GM19397 (cell line): ENCODE results near the gene TBL1X.

Experiments
- ATAC-seq: cut with Tn5 transposase; IDR thresholded peaks from one replicate; pipeline ENCODE4 v1.9.1; 2021; ENCODE audit warnings: mild to moderate bottlenecking, moderate library complexity; ENCODE audit not compliant: unreplicated experiment

The TBL1X gene

GRCh38 chrX:9698576-9698975, 233.7 kb downstream of the TBL1X start:
- no peak for ATAC-seq

- ATAC-seq: no peak
Measured at GRCh38 chrX:9700555-9700954, 235.7 kb downstream of the TBL1X start.

- ATAC-seq: no peak
Measured at GRCh38 chrX:9701790-9702189, 236.9 kb downstream of the TBL1X start.

GRCh38 chrX:9703406-9703805, 238.5 kb downstream of the TBL1X start:
- ATAC-seq: no peak

- ATAC-seq: no peak
Measured at GRCh38 chrX:9704876-9705465, 240.1 kb downstream of the TBL1X start.

GRCh38 chrX:9706421-9706820, 241.6 kb downstream of the TBL1X start:
- no peak for ATAC-seq

- ATAC-seq: no peak
Measured at GRCh38 chrX:9707306-9708033, 242.6 kb downstream of the TBL1X start.

- ATAC-seq: no peak
Measured at GRCh38 chrX:9708086-9708485, 243.2 kb downstream of the TBL1X start.

GRCh38 chrX:9708923-9709553, 244.2 kb downstream of the TBL1X start:
- ATAC-seq: peak; percentile 75

- no peak for ATAC-seq
Measured at GRCh38 chrX:9710332-9710731, 245.5 kb downstream of the TBL1X start.

- ATAC-seq: no peak
Measured at GRCh38 chrX:9717376-9717775, 252.5 kb downstream of the TBL1X start.

GRCh38 chrX:9724711-9725110, 259.9 kb downstream of the TBL1X start:
- no peak for ATAC-seq

- no peak for ATAC-seq
Measured at GRCh38 chrX:9728261-9728660, 263.4 kb downstream of the TBL1X start.

GRCh38 chrX:9729171-9729885, 264.5 kb downstream of the TBL1X start:
- ATAC-seq: no peak

GRCh38 chrX:9730078-9730477, 265.2 kb downstream of the TBL1X start:
- no peak for ATAC-seq

GRCh38 chrX:9730752-9731151, 265.9 kb downstream of the TBL1X start:
- ATAC-seq: no peak

- ATAC-seq: no peak
Measured at GRCh38 chrX:9737363-9737762, 272.5 kb downstream of the TBL1X start.

- ATAC-seq: no peak
Measured at GRCh38 chrX:9738151-9738550, 273.3 kb downstream of the TBL1X start.

GRCh38 chrX:9739130-9739529, 274.3 kb downstream of the TBL1X start:
- ATAC-seq: no peak

- no peak for ATAC-seq
Measured at GRCh38 chrX:9745417-9746115, 280.7 kb downstream of the TBL1X start.
